ENCODE data around the gene VDAC1. TPM values are rescaled to one million over a fixed set of nuclear protein-coding genes. Genes with fewer than 3 reads are reported as not detected.

VDAC1 gene
- total RNA-seq, 1 donor from 2014 or later = 186 TPM

- H3K27me3 Mint-ChIP-seq = no peaks in the 10 kb centered on the region
- H3K36me3 Mint-ChIP-seq = no peaks in the 10 kb centered on the region
- H3K27ac Mint-ChIP-seq = no peak overlapping the region
- no peak for TF ChIP-seq CTCF (conservative IDR thresholded peaks at IDR 0.05)
- no peak for DNase-seq (ENCODE audit: extremely low spot score, unreplicated experiment)
- no peaks in the 10 kb centered on the region for H3K9me3 Mint-ChIP-seq
- no peaks in the 10 kb centered on the region for H3K4me1 Mint-ChIP-seq (ENCODE audit: unreplicated experiment)
- no peak overlapping the region for H3K4me3 Mint-ChIP-seq
These were observed 42.9 kb upstream of the VDAC1 start for GRCh38 chr5:134047687-134048056.

GRCh38 chr5:134046801-134047686 is 42.3 kb upstream of the VDAC1 start:
- DNase-seq (ENCODE audit: extremely low spot score, unreplicated experiment) = no peak
- Mint-ChIP-seq H3K4me1 (ENCODE audit: unreplicated experiment) (no peaks in the 10 kb centered on the region), H3K9me3 (no peaks in the 10 kb centered on the region), H3K27me3 (no peaks in the 10 kb centered on the region), H3K4me3 (no peak overlapping the region), H3K36me3 (no peaks in the 10 kb centered on the region), H3K27ac (no peak overlapping the region)
- TF ChIP-seq CTCF (conservative IDR thresholded peaks at IDR 0.05) = no peak

- Mint-ChIP-seq H3K4me1 (ENCODE audit: unreplicated experiment) (no peaks in the 10 kb centered on the region), H3K27me3 (no peaks in the 10 kb centered on the region), H3K36me3 (no peaks in the 10 kb centered on the region), H3K4me3 (no peak overlapping the region), H3K27ac (no peak overlapping the region), H3K9me3 (no peaks in the 10 kb centered on the region)
- DNase-seq (ENCODE audit: extremely low spot score, unreplicated experiment) = no peak
- TF ChIP-seq CTCF (conservative IDR thresholded peaks at IDR 0.05) = no peak
These were observed 41.6 kb upstream of the VDAC1 start for GRCh38 chr5:134046330-134046729.

- Mint-ChIP-seq H3K4me1 (ENCODE audit: unreplicated experiment) (peaks cover 5% of the 10 kb centered on the region), H3K27ac (no peak overlapping the region), H3K4me3 (no peak overlapping the region), H3K36me3 (no peaks in the 10 kb centered on the region), H3K27me3 (peaks cover 4% of the 10 kb centered on the region), H3K9me3 (no peaks in the 10 kb centered on the region)
- TF ChIP-seq CTCF (conservative IDR thresholded peaks at IDR 0.05) = no peak
- no peak for DNase-seq (ENCODE audit: extremely low spot score, unreplicated experiment)
These were observed 39.3 kb upstream of the VDAC1 start for GRCh38 chr5:134043793-134044792.

GRCh38 chr5:134041570-134042411 is 37.0 kb upstream of the VDAC1 start:
- no peak for DNase-seq (ENCODE audit: extremely low spot score, unreplicated experiment)
- TF ChIP-seq CTCF (conservative IDR thresholded peaks at IDR 0.05) = no peak
- Mint-ChIP-seq H3K36me3 (no peaks in the 10 kb centered on the region), H3K27me3 (peaks cover 4% of the 10 kb centered on the region), H3K9me3 (no peaks in the 10 kb centered on the region), H3K4me3 (no peak overlapping the region), H3K4me1 (ENCODE audit: unreplicated experiment) (peaks cover 5% of the 10 kb centered on the region), H3K27ac (no peak overlapping the region)
